ENCODE measurements around the gene PRSS8.

DNA sequence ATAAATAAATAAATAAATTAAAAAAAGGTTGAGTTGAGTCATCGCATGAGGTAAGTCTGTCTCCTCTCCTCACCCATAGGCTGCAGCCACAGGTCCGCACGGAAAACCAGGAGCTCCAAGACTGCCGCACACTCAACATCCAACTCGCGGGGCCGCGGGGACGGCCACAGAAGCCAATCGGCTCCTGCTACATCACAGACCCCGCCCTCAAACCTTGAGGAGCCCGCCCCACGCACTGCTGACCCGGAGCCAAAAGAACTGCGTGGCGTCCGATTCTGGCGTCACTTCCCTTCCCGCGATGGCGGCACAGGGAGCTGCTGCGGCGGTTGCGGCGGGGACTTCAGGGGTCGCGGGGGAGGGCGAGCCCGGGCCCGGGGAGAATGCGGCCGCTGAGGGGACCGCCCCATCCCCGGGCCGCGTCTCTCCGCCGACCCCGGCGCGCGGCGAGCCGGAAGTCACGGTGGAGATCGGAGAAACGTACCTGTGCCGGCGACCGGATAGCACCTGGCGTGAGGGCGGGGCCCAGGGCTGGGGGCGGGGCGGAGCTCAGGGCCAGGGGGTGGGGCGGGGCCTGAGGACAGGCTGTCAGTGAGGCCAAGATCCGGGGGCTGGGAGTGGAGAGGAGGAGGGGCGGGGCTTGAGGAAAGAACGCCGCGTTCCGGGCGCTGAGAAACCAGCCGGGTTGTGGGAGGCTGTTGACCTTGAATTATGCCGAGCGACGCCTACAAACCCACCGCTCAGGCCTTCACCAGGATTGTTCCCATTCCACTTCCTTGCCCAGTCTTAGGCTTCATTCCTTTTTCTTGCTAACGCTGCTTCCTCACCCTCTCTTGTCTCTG, 17.9 kb downstream of the PRSS8 start, which contains the start of gene KAT8:
- TF ChIP-seq, protein P1, sequence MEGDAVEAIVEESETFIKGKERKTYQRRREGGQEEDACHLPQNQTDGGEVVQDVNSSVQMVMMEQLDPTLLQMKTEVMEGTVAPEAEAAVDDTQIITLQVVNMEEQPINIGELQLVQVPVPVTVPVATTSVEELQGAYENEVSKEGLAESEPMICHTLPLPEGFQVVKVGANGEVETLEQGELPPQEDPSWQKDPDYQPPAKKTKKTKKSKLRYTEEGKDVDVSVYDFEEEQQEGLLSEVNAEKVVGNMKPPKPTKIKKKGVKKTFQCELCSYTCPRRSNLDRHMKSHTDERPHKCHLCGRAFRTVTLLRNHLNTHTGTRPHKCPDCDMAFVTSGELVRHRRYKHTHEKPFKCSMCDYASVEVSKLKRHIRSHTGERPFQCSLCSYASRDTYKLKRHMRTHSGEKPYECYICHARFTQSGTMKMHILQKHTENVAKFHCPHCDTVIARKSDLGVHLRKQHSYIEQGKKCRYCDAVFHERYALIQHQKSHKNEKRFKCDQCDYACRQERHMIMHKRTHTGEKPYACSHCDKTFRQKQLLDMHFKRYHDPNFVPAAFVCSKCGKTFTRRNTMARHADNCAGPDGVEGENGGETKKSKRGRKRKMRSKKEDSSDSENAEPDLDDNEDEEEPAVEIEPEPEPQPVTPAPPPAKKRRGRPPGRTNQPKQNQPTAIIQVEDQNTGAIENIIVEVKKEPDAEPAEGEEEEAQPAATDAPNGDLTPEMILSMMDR (IDR thresholded peaks at IDR 0.05; ENCODE audit: poor library complexity, severe bottlenecking), result peak; percentile 8
- TF ChIP-seq TAF1 (IDR thresholded peaks at IDR 0.05; ENCODE audit: low read depth), result no peak
- TF ChIP-seq EP300 (conservative IDR thresholded peaks at IDR 0.05; ENCODE audit: poor library complexity, severe bottlenecking), result peak; percentile 75
- peak; percentile 81 for TF ChIP-seq MXI1 (conservative IDR thresholded peaks at IDR 0.05; ENCODE audit: poor library complexity, severe bottlenecking)
- TF ChIP-seq EZH2 (IDR thresholded peaks at IDR 0.05; ENCODE audit: borderline replicate concordance, insufficient read depth, low read length, poor library complexity, severe bottlenecking), result no peak
- TF ChIP-seq POLR2AphosphoS5 (IDR thresholded peaks at IDR 0.05), result peak; percentile 94
- TF ChIP-seq REST (IDR thresholded peaks at IDR 0.05; ENCODE audit: borderline replicate concordance), result peak; percentile 52

Measured in neural cell (in vitro differentiated cells).